ENCODE data around the gene CGB3.
"Not testable (repeated sequence)": the region's sequence is repeated elsewhere in the genome, so short reads cannot be mapped to it uniquely, and the experiment has no call there.

GRCh38 chr19:49025599-49025998 lies 1.5 kb upstream of the CGB3 start:
- not testable (repeated sequence) for TF ChIP-seq CTCF, POLR2A, POLR2AphosphoS5, EP300 (IDR thresholded peaks at IDR 0.05)

Data from suprapubic skin (tissue), 4 donors.